K562 (cell line): Measurements from ENCODE around the gene RNF212B. TPM values are rescaled to one million over a fixed set of nuclear protein-coding genes. Genes with fewer than 3 reads are reported as not detected.

Experiments used
- ARNT ChIP-seq, 2 experiments: fragments of 450-650 bp; IDR thresholded peaks; 2 replicates each; pipeline ENCODE4 v1.6.1; 2016; ENCODE audit warnings: mild to moderate bottlenecking in 1 of 2
- E2F8 ChIP-seq: fragments of 450-650 bp; IDR thresholded peaks from 2 replicates; pipeline ENCODE4 v1.7.1; 2018; ENCODE audit warnings: mild to moderate bottlenecking, low read depth; ENCODE audit not compliant: partially characterized antibody
- GTF2F1 ChIP-seq: IDR thresholded peaks from 2 replicates; pipeline ENCODE4 v1.6.1; 2011; ENCODE audit warnings: low read depth, low read length, improper control_type of control experiment
- HBP1 ChIP-seq: fragments of 450-650 bp; formaldehyde crosslinking; IDR thresholded peaks from 2 replicates; pipeline ENCODE4 v1.4.0; 2022; ENCODE audit warnings: missing genetic modification characterization
- HDAC2 ChIP-seq: fragments of 450-650 bp; IDR thresholded peaks from 2 replicates; pipeline ENCODE4 v1.6.1; 2016; ENCODE audit warnings: mild to moderate bottlenecking
- MLLT1 ChIP-seq, 2 experiments: fragments of 450-650 bp; IDR thresholded peaks; 2 replicates each; pipeline ENCODE4 v1.6.1; 2016
- NKRF ChIP-seq: fragments of 450-650 bp; IDR thresholded peaks from 2 replicates; pipeline ENCODE4 v1.6.1; 2016; ENCODE audit warnings: borderline replicate concordance
- PHTF2 ChIP-seq: fragments of 250-450 bp; sonication (Bioruptor Pico); IDR thresholded peaks from 2 replicates; pipeline ENCODE4 v1.5.0; 2021; ENCODE audit warnings: mild to moderate bottlenecking
- POLR2A ChIP-seq: fragments of 450-650 bp; conservative IDR thresholded peaks from 2 replicates; pipeline ENCODE4 v1.6.1; 2016
- SIX5 ChIP-seq, 2 experiments: IDR thresholded peaks; 2 replicates each; pipeline ENCODE4 v1.6.1; 2011; ENCODE audit warnings: low read length in 2 of 2, borderline replicate concordance in 1 of 2, low read depth in 1 of 2, mild to moderate bottlenecking in 1 of 2, moderate library complexity in 1 of 2; ENCODE audit not compliant: insufficient read depth in 1 of 2
- TFAM ChIP-seq: fragments of 250-450 bp; sonication (Bioruptor Pico); conservative IDR thresholded peaks from 2 replicates; pipeline ENCODE4 v1.5.0; 2021; ENCODE audit warnings: mild to moderate bottlenecking, moderate library complexity
- UBTF ChIP-seq, 2 experiments: IDR thresholded peaks; 2 replicates each; pipeline ENCODE4 v1.6.1; 2012; ENCODE audit warnings: improper control_type of control experiment in 2 of 2, low read depth in 2 of 2, low read length in 2 of 2, borderline replicate concordance in 1 of 2
- YY1 ChIP-seq, 3 experiments: IDR thresholded peaks; 2 replicates each; pipeline ENCODE4 v1.6.1; 2011; ENCODE audit warnings: low read length in 2 of 3, mild to moderate bottlenecking in 2 of 3, moderate library complexity in 2 of 3, borderline replicate concordance in 1 of 3, control low read depth in 1 of 3, low read depth in 1 of 3; ENCODE audit not compliant: insufficient read depth in 3 of 3, insufficient replicate concordance in 2 of 3, control insufficient read depth in 1 of 3, insufficient read length in 1 of 3; ENCODE audit errors: extremely low read depth in 1 of 3
- ZNF740 ChIP-seq, 3 experiments: fragments of 200-800 bp in 1 of 3; sonication (Bioruptor generic) in 1 of 3; sonication (generic) in 1 of 3; formaldehyde crosslinking in 1 of 3; IDR thresholded peaks; 2 replicates each; pipeline versions ENCODE4 v1.6.1 to v1.8.0; 2016 to 2022; ENCODE audit warnings: mild to moderate bottlenecking in 2 of 3, missing compliant biosample characterization in 2 of 3, missing genetic modification characterization in 2 of 3, missing genetic modification reagents in 1 of 3
- polyA plus RNA-seq, 8 experiments: library from polyadenylated mRNA; depleted of rRNA in 4 of 8; stranded (reverse) in 5 of 8; unstranded in 3 of 8; fragments of >200 nt; fragmentation: Nextera tagmentation in 2 of 8; fragmentation: Illumina TruSeq in 1 of 8; extraction: Ambion mirVana in 2 of 8; extraction: Trizol in 1 of 8; gene quantifications; 2 replicates each; pipeline versions ENCODE4 v1.2.1 to v1.2.3, GENCODE V29; 2011 to 2014; ENCODE audit warnings: inconsistent platforms in 1 of 8, missing spikeins in 1 of 8
- total RNA-seq, 7 experiments: library from RNA; depleted of rRNA in 6 of 7; stranded (reverse); fragments of >200 nt in 6 of 7; fragmentation: Illumina TruSeq in 2 of 7; extraction: Trizol in 2 of 7; gene quantifications; 2 replicates each; pipeline versions ENCODE4 v1.2.1 to v1.2.3, GENCODE V29; 2011 to 2021; ENCODE audit warnings: low replicate concordance in 1 of 7

RNF212B gene
- total and polyA plus RNA-seq, 9 of the 15 experiments (the other 6 are each of a cell fraction or from before 2014, with no cell fraction given) = 0.15 to 0.43 (median 0.27) TPM; not detected in 3

DNA sequence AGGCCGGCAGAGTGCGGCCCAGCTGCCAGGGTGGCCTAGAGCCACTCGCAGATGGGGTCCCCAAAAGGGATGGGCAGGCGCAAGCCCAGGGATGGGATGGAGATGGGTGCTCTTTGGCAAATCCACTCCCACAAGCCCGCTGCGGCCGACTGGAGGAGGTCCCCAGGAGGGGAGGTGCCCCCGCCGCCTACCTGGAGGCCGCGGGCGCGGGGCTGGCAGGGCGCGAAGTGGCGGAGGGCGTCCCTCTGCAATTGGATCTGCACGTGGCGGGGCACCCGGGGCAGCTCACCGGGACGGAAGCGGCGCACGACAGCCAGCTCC lies 64.2 kb downstream of the RNF212B start (continued):
- TF ChIP-seq SIX5 (IDR thresholded peaks at IDR 0.05; ENCODE audit: borderline replicate concordance in 1 of 2, insufficient read depth in 1 of 2, low read depth in 1 of 2, low read length in 2 of 2) (no peak), NKRF (peak; percentile 64; the same call in 1 of the 2 replicates), GTF2F1 (0 out of 2 replicates have a peak, but pooled peaks have one; percentile 14), HDAC2 (peak; percentile 25; the same call in 1 of the 2 replicates), ARNT (IDR thresholded peaks at IDR 0.05) (no peak), UBTF (IDR thresholded peaks at IDR 0.05; ENCODE audit: borderline replicate concordance in 1 of 2, low read depth in 2 of 2, low read length in 2 of 2) (no peak), MLLT1 (IDR thresholded peaks at IDR 0.05) (no peak), ZNF740 (CRISPR knock-in tag; IDR thresholded peaks at IDR 0.05) (no peak), ZNF740 (tag; IDR thresholded peaks at IDR 0.05) (no peak), POLR2A (peak; percentile 83), PHTF2 (CRISPR knock-in tag) (no peak), YY1 (IDR thresholded peaks at IDR 0.05; ENCODE audit: borderline replicate concordance in 1 of 3, control insufficient read depth in 1 of 3, extremely low read depth in 1 of 3, insufficient read depth in 3 of 3, insufficient read length in 1 of 3, insufficient replicate concordance in 2 of 3, low read depth in 1 of 3, low read length in 2 of 3) (no peak), TFAM (CRISPR knock-in tag) (no peak), HBP1 (CRISPR knock-in tag) (no peak), E2F8 (no peak)
